Dermis blood vessel endothelial cell (primary cell): Measurements from ENCODE around the gene ALB. TPM values are rescaled to one million over a fixed set of nuclear protein-coding genes. Genes with fewer than 3 reads are reported as not detected.

ENCODE experiments used
- DNase-seq: peaks from one replicate; pipeline ENCODE4 v3.0.0; 2010
- total RNA-seq: library from RNA; depleted of rRNA; stranded (reverse); fragments of >200 nt; gene quantifications from 2 replicates; pipeline ENCODE4 v1.2.3, GENCODE V29; 2014

Gene ALB
- total RNA-seq, 1 donor from 2014 or later = not detected

GRCh38 chr4:73451981-73452747 is 48.1 kb downstream of the ALB start:
- DNase-seq = no peak

DNA sequence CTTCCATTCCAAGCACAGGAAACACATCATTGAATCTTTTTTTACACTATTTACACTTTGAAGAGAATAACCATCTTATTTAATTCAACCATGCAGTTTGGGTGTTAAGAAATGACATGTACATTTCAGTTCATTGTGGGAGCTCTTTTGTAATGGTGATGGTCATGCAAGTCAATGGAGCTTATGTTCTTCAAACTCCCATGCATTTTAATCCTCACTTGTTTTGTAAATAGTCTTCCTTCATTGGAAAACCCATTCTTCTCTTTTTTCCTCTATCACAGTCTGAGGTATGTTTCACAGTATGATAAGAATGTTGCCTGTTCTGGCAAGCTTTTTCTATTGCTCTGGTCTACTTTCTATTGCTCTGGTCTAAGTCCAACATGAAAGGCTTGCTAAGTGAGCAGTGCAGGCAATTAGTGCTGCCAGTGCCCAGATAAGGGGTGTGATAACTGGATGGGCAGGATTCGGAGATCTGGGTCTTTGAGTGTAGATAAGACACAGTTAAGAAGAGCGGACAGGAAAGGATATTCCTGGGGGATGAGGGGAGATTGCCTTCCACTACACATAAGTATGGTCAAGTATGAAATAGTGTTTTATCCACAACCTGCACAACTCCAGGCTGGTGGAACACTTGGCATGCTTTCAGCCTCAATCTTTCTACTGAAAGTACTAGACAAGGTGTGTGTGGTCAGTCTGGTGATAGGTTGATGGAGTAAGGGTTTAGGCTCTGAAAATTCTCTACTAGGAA is 49.0 kb downstream of the ALB start:
- no peak for DNase-seq

- no peak for DNase-seq
These were observed 49.6 kb downstream of the ALB start for GRCh38 chr4:73453701-73454005.

DNA sequence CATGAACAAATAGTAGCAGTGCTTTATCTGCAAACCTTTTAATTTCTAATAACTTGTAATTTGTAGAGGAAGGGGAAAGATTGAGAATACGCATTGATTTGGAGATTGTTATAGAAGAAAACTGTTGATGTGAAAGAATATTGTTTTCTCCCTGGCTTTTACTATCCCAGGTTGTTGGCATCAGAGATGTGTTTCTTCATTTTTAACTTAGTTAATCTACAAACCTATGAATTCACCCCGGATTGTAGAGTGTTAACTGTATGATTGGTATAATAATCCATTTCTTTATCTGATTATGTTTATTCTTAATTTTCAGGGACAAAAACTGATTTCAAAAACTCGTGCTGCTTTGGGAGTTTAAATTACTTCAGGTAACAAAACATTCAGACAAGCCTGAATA is 50.8 kb downstream of the ALB start:
- no peak for DNase-seq

GRCh38 chr4:73456177-73457022 is 52.3 kb downstream of the ALB start:
- no peak for DNase-seq

- no peak for DNase-seq
These were observed 54.3 kb downstream of the ALB start for GRCh38 chr4:73458184-73459047.

DNA sequence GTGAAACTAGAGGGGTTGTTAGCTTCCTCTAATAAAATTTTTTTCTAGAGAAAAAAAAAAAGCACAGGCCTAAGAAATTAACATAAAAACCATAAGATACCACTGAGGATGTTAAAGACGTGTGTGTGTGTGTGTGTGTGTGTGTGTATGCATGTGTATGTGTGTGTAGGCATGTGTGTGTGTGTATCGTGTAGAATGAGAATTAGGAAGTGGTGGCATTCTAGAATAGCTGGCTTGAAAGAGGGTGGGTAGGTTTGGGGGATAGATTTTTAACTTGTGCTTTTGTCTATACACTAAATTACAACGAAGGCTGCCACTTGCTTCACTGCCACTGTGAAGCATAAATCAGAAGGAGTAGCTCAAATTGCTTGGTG is 54.9 kb downstream of the ALB start:
- DNase-seq = no peak

GRCh38 chr4:73460913-73461522 is 56.9 kb downstream of the ALB start:
- DNase-seq = no peak

DNA sequence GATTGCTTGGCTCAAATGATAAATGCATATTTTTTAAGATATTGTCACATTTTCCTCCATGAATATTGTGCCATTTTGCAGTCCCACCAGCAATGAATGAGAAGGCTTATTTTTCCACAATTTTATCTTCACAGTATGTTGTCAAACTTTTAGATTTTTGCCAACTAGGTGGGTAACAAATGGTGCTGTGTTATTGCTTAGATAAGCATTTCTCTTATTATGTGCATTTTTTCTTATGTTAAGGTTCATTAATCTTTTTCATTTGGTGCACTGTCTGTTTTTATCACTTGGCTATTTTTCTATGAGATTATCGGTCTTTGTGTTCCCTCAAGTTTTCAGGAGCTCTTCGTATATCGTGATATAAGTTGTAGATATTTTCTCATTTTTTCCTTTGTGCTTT is 64.1 kb downstream of the ALB start:
- no peak for DNase-seq

- no peak for DNase-seq
These were observed 66.6 kb downstream of the ALB start for GRCh38 chr4:73470728-73471127.

Other genes starting within 250 kb of the ALB start
- gene ANKRD17, start 145.5 kb upstream of the ALB start, total RNA-seq = 56.0 and 90.3 TPM in 2 replicates
- not detected in 2 replicates for gene AFP, start 31.9 kb downstream of the ALB start, total RNA-seq
- gene AFM, start 77.5 kb downstream of the ALB start, total RNA-seq = not detected in 2 replicates
- under 0.01 and 0.23 TPM in 2 replicates for gene RASSF6, start 216.1 kb downstream of the ALB start, total RNA-seq